Endothelial cell of umbilical vein (primary cell): ENCODE data around the gene RUBCN. TPM values are rescaled to one million over a fixed set of nuclear protein-coding genes. Genes with fewer than 3 reads are reported as not detected.
"Not testable (repeated sequence)": the region's sequence is repeated elsewhere in the genome, so short reads cannot be mapped to it uniquely, and the experiment has no call there.

Experiments
- BruUV-seq: library from RNA; stranded (reverse); fragments of 400-500 nt; replicated peaks from 2 replicates; lab custom pipeline; 2021; lab: Mats Ljungman, UMichigan
- CTCF ChIA-PET: fragments of 300-600, 350-600 bp; sonication (Branson Sonifier 250); formaldehyde crosslinking; loops from one replicate; lab custom pipeline; 2021; ENCODE audit warnings: antibody characterized with exemption, inconsistent platforms; lab: Charles Lee
- POLR2A ChIA-PET: fragments of 300-600, 350-600 bp; sonication (Branson Sonifier 250); formaldehyde crosslinking; loops from one replicate; lab custom pipeline; 2021; ENCODE audit warnings: antibody characterized with exemption, inconsistent platforms; lab: Charles Lee
- DNase-seq: peaks from one replicate; pipeline ENCODE4 v3.0.0-alpha.2; 2011; ENCODE audit warnings: low read depth, low spot score
- FAIRE-seq: peaks from 2 replicates; lab custom pipeline; 2011; peaks lifted over from hg19 to GRCh38; lab: Jason Lieb, UNC
- H2AFZ ChIP-seq: 2 replicates; pipeline ENCODE4 v1.6.0; 2012; ENCODE audit warnings: low read depth, low read length, control low read depth, inconsistent platforms
- H3K27ac ChIP-seq: 2 replicates; pipeline ENCODE4 v1.5.1; 2011; ENCODE audit warnings: low read depth, mild to moderate bottlenecking, control low read depth, low read length, moderate library complexity; ENCODE audit not compliant: insufficient read depth
- H3K27me3 ChIP-seq, 2 experiments: 2 replicates each; pipeline versions ENCODE4 v1.6.0 to v1.6.1; 2011; ENCODE audit warnings: low read length in 2 of 2, mixed read lengths in 1 of 2; ENCODE audit not compliant: control insufficient read depth in 2 of 2, insufficient read depth in 2 of 2
- H3K36me3 ChIP-seq, 2 experiments: 2 replicates in 1 of 2; 3 replicates in 1 of 2; pipeline ENCODE4 v1.5.1; 2011; ENCODE audit warnings: low read length in 2 of 2, mild to moderate bottlenecking in 1 of 2, moderate library complexity in 1 of 2; ENCODE audit not compliant: control insufficient read depth in 2 of 2, insufficient read depth in 2 of 2; ENCODE audit errors: extremely low read depth in 1 of 2
- H3K4me1 ChIP-seq: 3 replicates; pipeline ENCODE4 v1.5.1; 2011; ENCODE audit warnings: mild to moderate bottlenecking, low read length; ENCODE audit not compliant: control insufficient read depth, insufficient read depth; ENCODE audit errors: extremely low read depth
- H3K4me2 ChIP-seq: 2 replicates; pipeline ENCODE4 v1.6.1; 2011; ENCODE audit warnings: low read length, control low read depth, mixed read lengths; ENCODE audit not compliant: insufficient read depth
- H3K4me3 ChIP-seq, 3 experiments: fragments of 200-600 bp in 1 of 3; sonication (generic), shearing (Covaris generic) in 1 of 3; replicated peaks in 1 of 3; 2 replicates each; pipeline ENCODE4 v1.5.1; 2011 to 2016; ENCODE audit warnings: control low read depth in 3 of 3, low read length in 3 of 3, mild to moderate bottlenecking in 2 of 3, inconsistent platforms in 1 of 3, low read depth in 1 of 3, moderate library complexity in 1 of 3; ENCODE audit not compliant: insufficient read depth in 1 of 3
- H3K79me2 ChIP-seq: 2 replicates; pipeline ENCODE4 v1.6.0; 2012; ENCODE audit warnings: low read length, inconsistent platforms; ENCODE audit not compliant: control insufficient read depth, insufficient read depth
- H3K9ac ChIP-seq: replicated peaks from 2 replicates; pipeline ENCODE3; 2011; ENCODE audit warnings: low read length, control low read depth; ENCODE audit not compliant: insufficient read depth; ENCODE audit errors: extremely low read depth
- H3K9me1 ChIP-seq: replicated peaks from 3 replicates; pipeline ENCODE4 v1.6.0; 2011; ENCODE audit warnings: mild to moderate bottlenecking, low read length; ENCODE audit not compliant: control insufficient read depth, insufficient read depth; ENCODE audit errors: extremely low read depth
- H3K9me3 ChIP-seq: replicated peaks from 2 replicates; pipeline ENCODE4 v1.5.1; 2012; ENCODE audit warnings: low read length, inconsistent platforms; ENCODE audit not compliant: control insufficient read depth, insufficient read depth
- H4K20me1 ChIP-seq: replicated peaks from 2 replicates; pipeline ENCODE3; 2011; ENCODE audit warnings: mild to moderate bottlenecking, low read length; ENCODE audit not compliant: control insufficient read depth, insufficient read depth; ENCODE audit errors: extremely low read depth
- dilution Hi-C: fragments of 300-500 bp; cut with MboI; formaldehyde crosslinking; loops from one replicate; pipeline ENCODE4 v1.15.0; 2019; ENCODE audit warnings: low sequenced_read_pairs; ENCODE audit not compliant: extremely low pct_ligation_motif_present
- intact Hi-C: fragments of 100-400 bp; cut with micrococcal nuclease; formaldehyde crosslinking; loops from one replicate; pipeline ENCODE4 v1.10.0; 2022
- polyA plus RNA-seq, 4 experiments: library from polyadenylated mRNA; depleted of rRNA in 3 of 4; stranded (reverse) in 3 of 4; unstranded in 1 of 4; fragments of >200 nt; gene quantifications; 2 replicates each; pipeline versions ENCODE4 v1.2.1 to v1.2.3, GENCODE V29; 2011 to 2012; ENCODE audit warnings: missing spikeins in 1 of 4
- total RNA-seq: library from RNA; stranded (reverse); gene quantifications from 2 replicates; pipeline ENCODE4 v1.2.3, GENCODE V29; 2021

RUBCN gene
- total and polyA plus RNA-seq, 2 donors (not counting 3 experiments of a cell fraction or from before 2014, with no cell fraction given): 15.0 to 25.8 TPM

DNA sequence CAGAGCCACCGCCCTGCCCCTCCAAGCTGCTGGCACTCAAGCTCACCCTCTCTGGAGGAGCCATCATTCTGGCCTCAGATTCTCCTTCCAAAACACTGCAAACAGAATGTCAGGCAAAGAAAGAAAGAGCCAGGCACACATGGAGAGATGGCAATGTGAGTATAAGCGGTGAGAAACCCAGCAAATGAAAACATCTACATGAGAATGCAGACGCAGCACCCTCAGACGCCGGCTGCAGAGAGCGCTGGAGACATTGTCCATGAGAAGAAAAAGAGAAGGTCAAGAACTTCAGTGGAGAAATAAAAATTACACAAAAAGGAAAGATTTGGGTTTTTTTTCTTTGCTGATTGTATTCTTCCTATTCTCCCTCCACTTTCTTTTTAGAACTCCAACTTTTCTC is 74.4 kb downstream of the RUBCN start:
- BruUV-seq, FAIRE-seq, H3K4me3 ChIP-seq: not testable (repeated sequence)

DNA sequence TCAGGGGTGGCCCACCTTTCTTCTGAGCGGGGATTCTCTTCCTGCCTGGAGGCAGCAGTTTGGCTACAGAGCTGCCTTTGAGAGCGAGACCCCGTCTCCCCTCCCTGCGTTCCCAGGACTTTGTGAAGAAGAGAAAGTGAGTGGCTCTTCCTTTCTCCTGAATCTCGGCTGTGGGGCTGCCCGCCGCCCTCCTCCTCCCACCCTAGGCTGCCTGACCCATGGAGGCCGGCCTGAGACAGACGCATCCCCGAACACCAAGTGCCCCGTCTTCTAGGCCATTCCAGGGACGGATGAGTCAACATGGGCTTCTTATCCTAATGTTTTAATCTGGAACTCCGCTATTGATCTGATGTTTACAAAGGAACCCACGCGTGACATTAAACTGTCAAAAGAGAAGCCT is 74.8 kb downstream of the RUBCN start:
- DNase-seq, BruUV-seq, H4K20me1 ChIP-seq, H3K4me2 ChIP-seq, H3K4me3 ChIP-seq, H3K4me1 ChIP-seq, CTCF ChIA-PET, H3K36me3 ChIP-seq, H3K27me3 ChIP-seq, H3K79me2 ChIP-seq, H2AFZ ChIP-seq, intact Hi-C loops, H3K9ac ChIP-seq, FAIRE-seq, dilution Hi-C loops, H3K27ac ChIP-seq, H3K9me1 ChIP-seq, H3K9me3 ChIP-seq, POLR2A ChIA-PET: not testable (repeated sequence)

More for the DNA sequence above, 74.4 kb downstream of the RUBCN start:
- H3K4me2 ChIP-seq, H3K79me2 ChIP-seq, dilution Hi-C loops, H3K9me1 ChIP-seq, H4K20me1 ChIP-seq, H3K9me3 ChIP-seq, POLR2A ChIA-PET, H2AFZ ChIP-seq, H3K27me3 ChIP-seq, H3K4me1 ChIP-seq, DNase-seq, H3K36me3 ChIP-seq, H3K27ac ChIP-seq, H3K9ac ChIP-seq, intact Hi-C loops, CTCF ChIA-PET: not testable (repeated sequence)

GRCh38 chr3:197661234-197661834 is 75.4 kb downstream of the RUBCN start:
- H2AFZ ChIP-seq, H3K4me2 ChIP-seq, H3K79me2 ChIP-seq, H3K4me3 ChIP-seq, POLR2A ChIA-PET, H3K4me1 ChIP-seq, DNase-seq, dilution Hi-C loops, FAIRE-seq, H3K9me1 ChIP-seq, H3K27ac ChIP-seq, BruUV-seq, H3K36me3 ChIP-seq, intact Hi-C loops, H3K9ac ChIP-seq, H3K27me3 ChIP-seq, CTCF ChIA-PET, H4K20me1 ChIP-seq, H3K9me3 ChIP-seq: not testable (repeated sequence)

- H3K27me3 ChIP-seq, DNase-seq, H3K4me3 ChIP-seq, H3K36me3 ChIP-seq, H2AFZ ChIP-seq, H3K9me3 ChIP-seq, H4K20me1 ChIP-seq, intact Hi-C loops, FAIRE-seq, H3K4me2 ChIP-seq, H3K27ac ChIP-seq, H3K4me1 ChIP-seq, dilution Hi-C loops, POLR2A ChIA-PET, H3K9ac ChIP-seq, BruUV-seq, H3K9me1 ChIP-seq, CTCF ChIA-PET, H3K79me2 ChIP-seq: not testable (repeated sequence)
Observed at GRCh38 chr3:197659701-197660100, 77.0 kb downstream of the RUBCN start.
